Measurements from ENCODE around the gene ALK.

DNA sequence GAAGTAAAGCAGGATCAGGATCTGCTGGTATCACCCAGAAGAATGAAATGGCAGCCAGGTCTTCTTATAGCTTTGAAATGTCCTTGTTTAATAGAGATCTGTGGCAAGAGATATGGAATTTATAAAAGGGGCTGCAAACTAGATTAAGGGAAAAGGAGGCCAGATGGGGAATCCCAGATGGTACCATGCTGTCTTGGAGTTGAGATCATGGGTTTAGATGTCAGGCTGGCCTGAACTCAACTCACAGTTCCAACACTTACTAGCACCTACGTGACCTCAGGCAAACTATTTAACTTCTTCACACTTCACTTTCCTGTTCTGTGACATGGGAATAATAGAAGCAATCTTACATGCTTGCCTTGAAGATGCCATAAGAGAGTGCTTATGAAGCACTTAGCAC, 188.2 kb downstream of the ALK start:
- TF ChIP-seq POLR2A (IDR thresholded peaks at IDR 0.05; ENCODE audit: low read length) (no peak), GATA1 (IDR thresholded peaks at IDR 0.05; ENCODE audit: low read depth, low read length) (no peak)
